Choroid plexus epithelial cell (primary cell): ENCODE results near the gene UPB1.
A peak's percentile ranks its signal among the peaks of the same experiment; 100 is the strongest.

Source experiments
- DNase-seq: peaks from one replicate; pipeline ENCODE4 v3.0.0-alpha.2; 2010; ENCODE audit warnings: low read depth
- H3K4me3 ChIP-seq: 2 replicates; pipeline ENCODE4 v1.5.1; 2011; ENCODE audit warnings: low read depth, mild to moderate bottlenecking, control low read depth, low read length, moderate library complexity
- CTCF ChIP-seq: conservative IDR thresholded peaks from 2 replicates; pipeline ENCODE4 v1.5.1; 2011; ENCODE audit warnings: low read depth, mild to moderate bottlenecking, control low read depth, inconsistent platforms, low read length, moderate library complexity

UPB1 gene

GRCh38 chr22:24474649-24475255 lies 20.4 kb upstream of the UPB1 start:
- H3K4me3 ChIP-seq: no peak overlapping the region
- TF ChIP-seq CTCF: no peak
- peak; percentile 39 for DNase-seq

- no peak for TF ChIP-seq CTCF
Observed at GRCh38 chr22:24481641-24482040, 13.5 kb upstream of the UPB1 start.

DNA sequence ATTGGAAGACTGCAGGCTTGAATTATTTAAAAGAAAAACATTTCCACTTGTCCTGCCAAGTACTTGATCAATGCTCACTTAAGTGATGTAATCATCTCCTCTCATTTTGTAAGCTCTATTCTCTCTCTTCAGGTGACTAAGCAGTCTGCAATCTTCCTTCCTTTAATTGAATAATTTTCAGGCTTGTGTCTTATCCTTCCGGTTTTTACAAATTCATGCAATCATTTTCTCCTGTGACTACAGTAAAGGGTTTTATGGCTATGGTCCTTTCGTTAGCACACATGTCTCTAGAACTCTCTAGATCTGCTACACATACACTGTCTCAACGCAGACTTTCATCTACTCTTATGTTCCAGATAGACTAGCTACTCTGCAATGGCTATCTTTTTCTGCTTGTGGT lies 12.6 kb upstream of the UPB1 start:
- DNase-seq: peak; percentile 85
- TF ChIP-seq CTCF: no peak
- H3K4me3 ChIP-seq: no peak overlapping the region

More at GRCh38 chr22:24481641-24482040, 13.5 kb upstream of the UPB1 start:
- H3K4me3 ChIP-seq: no peak overlapping the region
- DNase-seq: no peak

- TF ChIP-seq CTCF: no peak
- H3K4me3 ChIP-seq: no peak overlapping the region
- DNase-seq: no peak
Observed at GRCh38 chr22:24482998-24483397, 12.1 kb upstream of the UPB1 start.

DNA sequence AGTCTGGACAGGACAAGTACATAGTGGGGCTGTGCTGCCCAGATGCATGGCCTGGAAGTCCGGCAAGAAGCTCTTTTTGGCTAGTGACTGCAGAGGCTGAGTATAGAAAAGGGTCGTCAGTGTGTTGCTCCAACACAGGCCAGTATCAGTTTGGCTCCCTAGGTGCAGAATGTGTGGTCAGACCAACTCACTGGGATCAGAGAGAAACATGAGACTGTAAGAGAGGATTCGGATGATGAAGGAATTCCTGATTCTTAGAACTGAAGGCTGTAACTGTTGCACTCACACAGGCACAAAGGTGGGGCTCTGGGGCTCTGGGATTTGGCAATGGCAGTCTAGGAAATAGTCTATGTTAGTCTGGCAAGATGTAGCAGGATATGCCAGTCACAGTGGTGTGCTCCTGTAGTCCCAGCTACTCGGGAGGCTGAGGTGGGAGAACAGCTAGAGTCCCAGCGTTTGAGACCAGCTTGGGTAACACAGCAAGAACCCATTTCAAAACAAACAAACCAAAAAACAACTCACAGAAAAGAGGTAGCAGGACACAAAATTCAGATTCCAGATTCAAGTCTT lies 11.1 kb upstream of the UPB1 start:
- peak; percentile 36 for DNase-seq
- no peak overlapping the region for H3K4me3 ChIP-seq
- no peak for TF ChIP-seq CTCF

- no peak for DNase-seq
- no peak for TF ChIP-seq CTCF
Observed at GRCh38 chr22:24485170-24485569, 10.0 kb upstream of the UPB1 start.

GRCh38 chr22:24485608-24486007 lies 9.5 kb upstream of the UPB1 start:
- no peak overlapping the region for H3K4me3 ChIP-seq
- peak; percentile 44 for TF ChIP-seq CTCF
- DNase-seq: peak; percentile 57

More at GRCh38 chr22:24485170-24485569, 10.0 kb upstream of the UPB1 start:
- no peak overlapping the region for H3K4me3 ChIP-seq
